Astrocyte (in vitro differentiated cells and primary cell): ENCODE measurements around the gene SIGLEC8. TPM values are rescaled to one million over a fixed set of nuclear protein-coding genes. Genes with fewer than 3 reads are reported as not detected.
A peak's percentile ranks its signal among the peaks of the same experiment; 100 is the strongest.

Experiments used
- DNase-seq: peaks from one replicate; pipeline ENCODE4 v3.0.0-alpha.2; 2010; ENCODE audit warnings: low read depth
- FAIRE-seq: peaks from 2 replicates; lab custom pipeline; 2011; peaks lifted over from hg19 to GRCh38; lab: Jason Lieb, UNC
- H2AFZ ChIP-seq: 2 replicates; pipeline ENCODE4 v1.6.0; 2012; ENCODE audit warnings: low read depth, low read length, inconsistent platforms
- H3K27ac ChIP-seq: 2 replicates; pipeline ENCODE4 v1.5.1; 2011; ENCODE audit warnings: low read depth, low read length, inconsistent platforms
- H3K27me3 ChIP-seq: 2 replicates; pipeline ENCODE4 v1.6.0; 2011; ENCODE audit warnings: low read length, inconsistent platforms; ENCODE audit not compliant: insufficient read depth
- H3K36me3 ChIP-seq: 2 replicates; pipeline ENCODE4 v1.5.1; 2011; ENCODE audit warnings: low read length, inconsistent platforms; ENCODE audit not compliant: insufficient read depth
- H3K4me1 ChIP-seq: 2 replicates; pipeline ENCODE4 v1.5.1; 2011; ENCODE audit warnings: low read length, inconsistent platforms; ENCODE audit not compliant: insufficient read depth
- H3K4me2 ChIP-seq: 2 replicates; pipeline ENCODE4 v1.6.0; 2012; ENCODE audit warnings: low read length, inconsistent platforms
- H3K4me3 ChIP-seq: 2 replicates; pipeline ENCODE4 v1.5.1; 2011; ENCODE audit warnings: low read depth, mild to moderate bottlenecking, low read length, inconsistent platforms; ENCODE audit not compliant: insufficient read depth
- H3K79me2 ChIP-seq: 2 replicates; pipeline ENCODE4 v1.6.0; 2012; ENCODE audit warnings: mild to moderate bottlenecking, low read length, inconsistent platforms; ENCODE audit not compliant: insufficient read depth
- H3K9ac ChIP-seq: 2 replicates; pipeline ENCODE4 v1.6.0; 2012; ENCODE audit warnings: mild to moderate bottlenecking, low read length, inconsistent platforms
- H3K9me3 ChIP-seq: 2 replicates; pipeline ENCODE4 v1.5.1; 2012; ENCODE audit warnings: low read depth, mild to moderate bottlenecking, low read length, inconsistent platforms; ENCODE audit not compliant: insufficient read depth
- H4K20me1 ChIP-seq: 2 replicates; pipeline ENCODE4 v1.6.0; 2012; ENCODE audit warnings: low read length, inconsistent platforms; ENCODE audit not compliant: insufficient read depth
- H3K27ac Mint-ChIP-seq: one replicate; pipeline ENCODE4 v1.8.0; 2021; ENCODE audit warnings: mild to moderate bottlenecking, mixed read lengths; ENCODE audit not compliant: unreplicated experiment
- H3K27me3 Mint-ChIP-seq: one replicate; pipeline ENCODE4 v1.8.0; 2021; ENCODE audit warnings: low read depth, mixed read lengths; ENCODE audit not compliant: unreplicated experiment
- H3K36me3 Mint-ChIP-seq: one replicate; pipeline ENCODE4 v1.8.0; 2021; ENCODE audit warnings: low read depth, mixed read lengths; ENCODE audit not compliant: unreplicated experiment
- H3K4me1 Mint-ChIP-seq: one replicate; pipeline ENCODE4 v1.8.0; 2021; ENCODE audit warnings: low read depth, mixed read lengths; ENCODE audit not compliant: unreplicated experiment
- H3K4me3 Mint-ChIP-seq: one replicate; pipeline ENCODE4 v1.8.0; 2021; ENCODE audit warnings: mild to moderate bottlenecking, moderate library complexity, mixed read lengths; ENCODE audit not compliant: unreplicated experiment
- H3K9me3 Mint-ChIP-seq: one replicate; pipeline ENCODE4 v1.8.0; 2021; ENCODE audit warnings: mild to moderate bottlenecking, mixed read lengths; ENCODE audit not compliant: unreplicated experiment
- CTCF ChIP-seq: IDR thresholded peaks from 2 replicates; pipeline ENCODE4 v1.5.1; 2011; ENCODE audit warnings: low read depth, mild to moderate bottlenecking, inconsistent platforms, low read length, moderate library complexity; ENCODE audit not compliant: insufficient read depth
- EZH2 ChIP-seq: IDR thresholded peaks from 2 replicates; pipeline ENCODE4 v1.6.1; 2012; ENCODE audit warnings: mild to moderate bottlenecking, low read length, inconsistent platforms; ENCODE audit not compliant: insufficient read depth
- total RNA-seq: library from RNA; stranded (reverse); gene quantifications from 2 replicates; pipeline ENCODE4 v1.2.1, GENCODE V29; 2021

Gene SIGLEC8
- total RNA-seq, 1 donor from 2014 or later = not detected

GRCh38 chr19:51473009-51473707, 14.9 kb upstream of the SIGLEC8 start:
- Histone ChIP-seq H3K9ac (no peak overlapping the region), H3K27me3 (no peaks in the 10 kb centered on the region), H3K4me3 (no peak overlapping the region), H2AFZ (no peak overlapping the region), H3K27ac (no peak overlapping the region), H3K36me3 (no peaks in the 10 kb centered on the region), H3K9me3 (no peaks in the 10 kb centered on the region), H3K4me1 (no peaks in the 10 kb centered on the region), H3K79me2 (no peaks in the 10 kb centered on the region), H3K4me2 (no peak overlapping the region), H4K20me1 (no peaks in the 10 kb centered on the region)
- Mint-ChIP-seq H3K27me3 (peaks cover 41% of the 10 kb centered on the region), H3K36me3 (no peaks in the 10 kb centered on the region), H3K4me1 (no peaks in the 10 kb centered on the region), H3K27ac (no peak overlapping the region), H3K9me3 (no peaks in the 10 kb centered on the region), H3K4me3 (no peak overlapping the region)
- TF ChIP-seq CTCF = peak; percentile 55
- no peak for TF ChIP-seq EZH2
- FAIRE-seq (no peak), DNase-seq (peak; percentile 3)

GRCh38 chr19:51472607-51473006, 14.4 kb upstream of the SIGLEC8 start:
- H3K27ac ChIP-seq = no peak overlapping the region
- no peak overlapping the region for H3K4me3 ChIP-seq
- no peak overlapping the region for H3K9ac ChIP-seq
- H3K27ac Mint-ChIP-seq = no peak overlapping the region
- H3K36me3 Mint-ChIP-seq = no peaks in the 10 kb centered on the region
- H3K4me1 ChIP-seq = no peaks in the 10 kb centered on the region
- no peak overlapping the region for H2AFZ ChIP-seq
- H3K9me3 Mint-ChIP-seq = no peaks in the 10 kb centered on the region
- H3K9me3 ChIP-seq = no peaks in the 10 kb centered on the region
- no peaks in the 10 kb centered on the region for H3K27me3 ChIP-seq
- no peaks in the 10 kb centered on the region for H3K79me2 ChIP-seq
- H3K4me1 Mint-ChIP-seq = no peaks in the 10 kb centered on the region
- DNase-seq (no peak), FAIRE-seq (no peak)
- TF ChIP-seq CTCF (no peak), EZH2 (no peak)
- H3K4me2 ChIP-seq = no peak overlapping the region
- no peaks in the 10 kb centered on the region for H3K36me3 ChIP-seq
- no peaks in the 10 kb centered on the region for H4K20me1 ChIP-seq
- H3K27me3 Mint-ChIP-seq = peaks cover 47% of the 10 kb centered on the region
- no peak overlapping the region for H3K4me3 Mint-ChIP-seq

GRCh38 chr19:51471527-51471926, 13.3 kb upstream of the SIGLEC8 start:
- no peak overlapping the region for H2AFZ ChIP-seq
- H3K4me2 ChIP-seq = no peak overlapping the region
- H3K4me3 ChIP-seq = no peak overlapping the region
- Mint-ChIP-seq H3K36me3 (no peaks in the 10 kb centered on the region), H3K4me3 (no peak overlapping the region), H3K4me1 (no peaks in the 10 kb centered on the region), H3K27me3 (peaks cover 56% of the 10 kb centered on the region), H3K9me3 (no peaks in the 10 kb centered on the region), H3K27ac (no peak overlapping the region)
- H3K27me3 ChIP-seq = no peaks in the 10 kb centered on the region
- no peaks in the 10 kb centered on the region for H3K36me3 ChIP-seq
- no peaks in the 10 kb centered on the region for H3K9me3 ChIP-seq
- no peaks in the 10 kb centered on the region for H4K20me1 ChIP-seq
- H3K9ac ChIP-seq = no peak overlapping the region
- H3K27ac ChIP-seq = no peak overlapping the region
- FAIRE-seq = no peak
- TF ChIP-seq EZH2 (no peak), CTCF (no peak)
- no peaks in the 10 kb centered on the region for H3K4me1 ChIP-seq
- H3K79me2 ChIP-seq = no peaks in the 10 kb centered on the region
- DNase-seq = no peak
